ENCODE results near the gene SULT1A1.

DNA sequence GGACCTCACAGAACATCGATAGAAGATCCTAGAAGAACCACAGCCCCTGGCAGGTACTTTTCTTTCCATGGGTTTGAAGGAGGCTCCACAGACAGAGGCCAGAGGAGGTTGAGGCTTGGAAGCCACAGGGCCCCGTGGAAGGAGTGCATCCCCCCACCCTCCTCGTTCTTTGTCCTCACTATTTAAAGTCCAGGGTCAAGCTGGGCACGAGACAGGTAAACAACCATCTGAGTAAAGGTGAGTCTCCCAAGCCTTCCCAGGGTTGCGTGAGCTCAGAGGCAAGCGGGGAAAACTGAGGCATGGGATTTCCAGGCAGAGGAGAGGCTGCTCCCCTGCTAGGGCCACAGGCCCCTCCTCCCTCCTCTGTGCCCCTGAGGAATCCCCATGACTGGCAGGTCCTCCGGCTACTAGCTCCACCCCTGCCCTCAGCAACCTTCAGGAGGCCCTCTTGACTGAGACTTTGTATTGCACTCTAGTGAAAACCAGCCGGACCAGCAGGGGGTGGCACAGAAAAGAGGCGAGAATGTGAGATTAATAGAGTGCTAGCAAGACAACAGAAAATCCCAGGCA, 12.1 kb downstream of the SULT1A1 start:
- TF ChIP-seq CTCF (IDR thresholded peaks at IDR 0.05) (no peak), POLR2A (IDR thresholded peaks at IDR 0.05) (no peak)
